NCI-H345 (cell line): ENCODE results near the gene PANX2.

Experiments used
- DNase-seq: peaks from one replicate; lab custom pipeline; 2025; lab: John Stamatoyannopoulos, UW

Gene PANX2

DNA sequence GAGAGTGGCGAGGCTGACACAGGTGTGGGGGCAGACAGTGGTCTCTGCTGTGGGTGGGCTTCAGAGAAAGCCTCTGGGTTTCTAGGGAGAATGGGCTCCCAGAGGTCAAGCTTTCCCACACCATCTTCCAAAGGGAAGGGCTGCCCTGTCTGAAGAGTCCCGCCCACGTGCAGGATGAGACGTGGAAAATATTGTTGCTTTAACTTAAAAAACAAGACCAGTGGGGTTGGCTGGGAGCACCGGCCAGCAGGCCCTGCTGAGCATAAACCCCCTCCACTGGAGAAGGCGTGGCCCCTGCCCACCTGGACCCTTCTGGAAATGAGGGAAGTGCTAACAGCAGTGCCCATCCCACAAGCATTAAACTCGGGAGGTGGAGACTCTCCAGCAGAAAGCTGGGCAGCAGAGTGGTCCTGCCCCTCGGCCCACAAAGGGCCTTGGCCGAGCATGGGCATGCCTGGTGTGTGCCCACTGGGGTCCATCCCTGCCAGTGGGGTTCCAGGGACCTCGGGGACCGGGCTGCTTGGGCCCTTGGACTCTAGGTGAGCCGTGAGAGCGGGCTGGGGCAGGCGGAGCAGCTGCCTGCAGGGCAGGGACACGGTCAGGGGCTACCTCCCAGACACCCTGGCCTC, 45.6 kb downstream of the PANX2 start:
- DNase-seq, result no peak

DNA sequence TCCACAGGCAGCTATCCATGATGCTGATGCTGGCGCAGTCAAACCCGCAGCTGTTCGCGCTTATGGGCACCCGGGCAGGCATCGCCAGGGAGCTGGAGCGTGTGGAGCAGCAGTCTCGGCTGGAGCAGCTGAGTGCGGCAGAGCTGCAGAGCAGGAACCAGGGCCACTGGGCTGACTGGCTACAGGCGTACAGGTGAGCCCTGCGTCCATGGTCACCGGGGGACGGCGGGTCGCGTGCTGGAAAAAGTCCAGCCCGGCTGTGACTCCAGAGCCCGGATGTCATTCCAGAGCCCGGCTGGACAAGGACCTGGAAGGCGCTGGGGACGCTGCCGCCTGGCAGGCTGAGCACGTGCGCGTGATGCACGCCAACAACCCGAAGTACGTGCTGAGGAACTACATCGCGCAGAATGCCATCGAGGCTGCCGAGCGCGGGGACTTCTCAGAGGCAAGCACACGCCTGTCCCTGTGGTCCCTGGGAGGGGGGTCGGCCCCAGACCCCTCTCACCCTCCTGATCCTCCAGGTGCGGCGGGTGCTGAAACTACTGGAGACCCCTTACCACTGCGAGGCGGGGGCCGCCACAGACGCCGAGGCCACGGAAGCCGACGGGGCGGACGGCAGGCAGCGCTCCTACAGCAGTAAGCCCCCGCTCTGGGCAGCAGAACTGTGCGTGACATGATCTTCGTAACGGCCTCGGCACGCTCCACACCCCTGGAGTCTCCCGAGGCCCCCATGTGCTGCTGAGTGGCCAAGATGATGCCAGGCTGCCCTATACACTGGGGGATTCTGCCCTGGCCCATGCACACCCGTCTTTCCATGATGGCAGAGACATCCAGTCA, 46.4 kb downstream of the PANX2 start:
- no peak for DNase-seq

DNA sequence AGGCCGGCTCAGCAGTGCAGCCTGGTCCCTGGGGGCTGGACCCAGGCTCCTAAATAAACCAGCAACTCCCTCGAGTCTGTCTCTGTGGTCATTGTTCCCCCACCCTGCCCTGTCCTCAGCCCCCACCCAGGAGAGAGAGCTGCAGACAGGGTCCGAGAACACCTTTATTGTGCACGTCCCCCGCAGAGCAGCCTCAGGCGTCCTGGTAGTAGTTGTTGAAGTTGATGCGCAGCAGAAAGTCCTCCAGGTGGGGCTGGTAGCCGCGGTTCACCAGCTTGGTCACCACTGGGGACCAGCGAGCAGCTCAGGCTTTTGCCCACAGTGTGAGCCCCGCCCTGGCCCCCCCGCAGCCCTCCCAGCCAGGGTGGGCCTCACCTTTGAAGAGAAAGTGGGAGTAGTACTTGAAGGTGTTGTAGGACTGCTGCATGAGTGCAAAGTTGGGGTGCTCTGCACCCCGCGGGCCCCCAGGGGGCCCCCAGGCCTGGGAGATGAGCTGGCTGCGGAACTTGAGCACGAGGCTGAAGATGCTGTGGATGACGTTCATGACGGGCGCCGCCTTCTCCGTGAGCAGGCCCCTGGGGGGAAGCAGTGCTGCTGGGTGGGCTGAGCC, 47.1 kb downstream of the PANX2 start:
- no peak for DNase-seq

DNA sequence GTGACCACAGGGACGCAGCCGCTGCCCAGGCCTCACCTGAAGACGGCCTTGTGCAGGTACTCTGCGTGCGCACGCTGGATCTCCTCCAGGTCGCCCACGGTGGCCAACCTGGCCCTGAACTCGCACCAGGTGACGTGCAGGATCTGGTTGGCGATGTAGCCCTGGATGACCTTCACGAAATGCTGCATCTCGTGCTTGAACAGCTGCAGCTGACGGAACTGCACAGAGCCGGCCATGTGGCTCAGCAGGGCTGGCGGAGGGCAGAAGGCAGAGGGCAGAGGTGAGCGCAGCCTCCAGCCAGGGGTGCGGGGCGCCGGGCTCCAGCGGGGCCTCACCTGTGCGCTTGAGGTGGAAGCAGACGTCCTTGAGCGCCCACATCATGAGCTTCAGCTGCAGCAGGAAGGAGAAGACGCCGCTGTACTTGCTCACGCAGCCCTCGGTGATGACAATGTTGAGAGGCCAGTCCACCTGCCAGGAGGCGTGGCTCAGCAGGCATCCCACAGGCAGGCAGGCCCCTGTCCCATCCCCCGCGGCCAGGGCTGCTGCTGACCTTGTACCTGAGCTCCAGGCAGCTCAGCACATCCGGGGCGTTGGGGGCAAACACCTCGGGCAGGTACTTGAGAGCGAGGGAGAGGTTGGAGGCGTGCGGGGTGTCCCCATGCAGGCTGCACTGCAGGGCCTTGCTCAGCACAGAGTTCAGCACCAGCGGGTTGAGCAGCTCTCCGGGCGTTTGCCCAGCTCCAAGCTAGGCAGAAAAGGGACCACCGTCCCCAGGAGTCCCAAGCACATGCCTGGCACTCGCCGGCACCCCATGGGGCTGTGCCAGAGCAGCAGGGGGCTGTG, 47.8 kb downstream of the PANX2 start:
- peak; percentile 63 for DNase-seq

DNA sequence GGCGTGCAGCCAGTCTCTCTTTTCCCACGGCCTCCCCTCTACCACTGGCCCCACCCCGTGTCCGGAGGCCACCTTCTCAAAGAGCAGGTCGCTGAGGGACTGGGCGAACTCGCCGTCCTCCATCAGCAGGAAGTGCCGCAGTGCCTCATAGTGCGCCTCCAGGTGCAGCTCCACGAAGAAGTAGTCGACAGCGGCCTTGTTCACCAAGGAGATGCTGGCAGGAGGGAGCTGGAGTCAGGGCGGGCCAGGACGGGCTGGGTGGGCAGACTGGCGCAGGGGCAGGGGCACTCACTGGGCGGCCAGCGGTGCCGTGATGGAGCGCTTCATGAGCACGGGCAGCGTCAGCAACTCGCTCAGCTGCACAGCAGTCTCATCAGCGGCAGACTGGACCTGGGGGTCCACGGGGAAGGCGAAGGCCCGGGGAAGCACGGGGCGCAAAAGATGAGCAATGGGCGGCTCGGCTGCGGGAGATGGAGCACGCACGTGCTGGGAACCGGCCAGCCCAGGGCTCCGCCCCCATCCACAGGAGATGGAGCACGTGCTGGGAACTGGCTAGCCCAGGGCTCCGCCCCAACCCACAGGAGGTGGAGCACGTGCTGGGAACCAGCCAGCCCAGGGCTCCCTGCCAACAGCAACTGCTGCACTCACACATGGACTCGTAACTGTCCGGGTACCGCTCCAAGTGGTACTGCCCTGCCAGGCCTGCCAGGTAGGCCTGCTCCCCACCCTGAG, 48.6 kb downstream of the PANX2 start:
- DNase-seq, result peak; percentile 82

DNA sequence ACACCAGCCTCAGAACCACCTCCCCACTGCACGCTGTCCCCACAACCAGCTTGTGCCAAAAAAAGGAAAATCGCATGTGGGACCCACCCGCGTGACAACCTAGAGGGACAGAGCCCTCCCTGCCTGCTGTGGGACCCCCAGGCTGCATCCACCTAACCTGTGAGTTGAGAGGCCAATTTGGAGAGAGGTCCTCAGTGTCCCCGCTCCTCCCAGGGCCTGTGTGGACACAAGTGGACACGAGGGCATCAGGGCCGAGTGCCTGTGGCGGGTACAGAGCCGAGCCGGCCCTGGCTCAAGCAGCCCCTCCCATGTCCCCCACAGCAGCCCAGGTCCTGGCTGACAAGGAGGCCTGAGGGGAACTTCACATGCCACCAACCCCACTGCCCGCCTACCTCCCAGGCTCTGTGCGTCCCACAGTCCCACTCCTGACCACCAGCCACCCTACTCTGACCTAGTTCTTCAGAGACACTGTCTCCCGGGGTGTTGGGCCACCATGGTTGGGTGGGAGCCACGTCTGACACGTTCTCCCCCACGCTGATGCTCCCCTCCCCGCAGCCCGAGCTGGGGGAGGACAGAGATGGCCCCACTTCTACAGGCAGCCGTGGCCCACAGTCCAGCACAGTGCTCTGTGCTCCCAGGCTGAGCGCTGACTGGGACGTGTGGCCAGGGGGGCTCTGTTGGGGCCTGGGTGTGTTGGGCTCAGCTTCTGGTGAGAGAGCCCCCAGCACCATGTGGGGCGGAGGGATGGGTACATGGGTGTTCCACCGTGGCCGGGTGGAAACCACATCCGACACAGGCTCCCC, 49.5 kb downstream of the PANX2 start:
- DNase-seq, result no peak

DNA sequence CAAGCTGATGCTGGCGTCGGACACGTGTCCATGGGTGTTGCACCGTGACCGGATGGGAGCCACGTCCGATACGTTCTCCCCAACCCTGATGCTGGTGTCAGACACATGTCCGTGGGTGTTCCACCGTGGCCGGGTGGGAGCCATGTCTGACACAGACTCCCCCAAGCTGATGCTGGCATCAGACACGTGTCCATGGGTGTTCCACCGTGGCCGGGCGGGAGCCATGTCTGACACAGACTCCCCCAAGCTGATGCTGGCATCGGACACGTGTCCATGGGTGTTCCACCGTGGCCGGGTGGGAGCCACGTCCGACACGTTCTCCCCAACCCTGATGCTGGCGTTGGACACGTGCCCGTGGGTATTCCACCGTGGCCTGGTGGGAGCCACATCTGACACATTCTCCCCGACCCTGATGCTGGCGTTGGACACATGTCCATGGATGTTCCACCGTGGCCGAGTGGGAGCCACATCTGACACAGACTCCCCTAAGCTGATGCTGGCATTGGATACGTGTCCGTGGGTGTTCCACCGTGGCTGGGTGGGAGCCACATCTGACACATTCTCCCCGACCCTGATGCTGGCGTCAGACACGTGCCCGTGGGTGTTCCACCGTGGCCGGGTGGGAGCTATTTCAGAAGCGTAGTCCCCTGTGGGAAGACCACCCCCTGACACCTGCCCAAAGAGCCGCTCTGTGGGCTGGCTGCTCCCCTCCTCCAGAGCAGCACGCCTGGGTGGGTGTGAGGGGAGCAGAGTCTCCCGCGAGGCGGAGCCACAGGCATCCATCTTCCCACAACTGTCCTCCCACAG, 50.3 kb downstream of the PANX2 start:
- no peak for DNase-seq

DNA sequence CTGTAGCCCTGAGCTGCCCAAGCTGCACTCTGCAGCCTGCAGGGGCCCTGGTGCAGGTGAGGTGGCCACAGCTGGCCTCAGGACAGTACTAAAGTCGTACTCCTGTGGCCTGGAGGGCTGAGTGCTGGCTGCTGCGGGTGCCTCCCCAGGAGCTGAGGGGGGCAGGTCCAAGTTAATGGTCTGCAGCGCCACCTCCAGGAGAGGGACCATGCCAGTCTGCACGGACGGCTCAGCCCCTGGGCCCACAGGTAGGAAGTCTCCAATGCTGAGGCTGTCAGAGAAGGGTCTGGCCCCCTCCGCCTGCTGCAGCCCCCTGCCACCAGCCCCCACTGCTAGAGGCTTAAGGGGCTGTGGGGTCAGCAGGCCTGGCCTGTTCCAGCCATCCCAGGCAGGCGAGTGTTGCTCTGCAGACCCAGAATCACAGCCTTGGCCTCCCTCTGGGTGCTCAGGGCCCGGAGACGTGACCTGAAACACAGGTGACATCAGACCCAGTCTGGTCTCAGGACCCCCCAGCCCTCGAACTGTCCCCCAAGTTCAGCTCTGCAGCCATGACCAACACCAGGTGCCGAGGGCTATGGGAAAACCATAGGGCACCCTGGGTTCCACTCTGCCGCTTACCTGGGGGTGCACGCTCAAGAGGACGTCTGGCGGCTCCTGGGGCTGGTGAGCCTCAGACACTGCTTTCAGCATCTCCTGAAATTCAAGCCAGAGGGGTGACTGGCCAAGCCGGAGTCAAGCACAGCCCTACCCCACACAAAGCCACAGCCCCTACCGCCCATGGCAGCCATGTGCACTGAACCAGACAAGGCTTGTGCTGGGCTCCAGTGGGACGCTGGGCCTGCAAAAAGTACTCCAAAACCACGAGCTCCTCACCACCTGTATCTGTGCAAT, 51.1 kb downstream of the PANX2 start:
- no peak for DNase-seq

DNA sequence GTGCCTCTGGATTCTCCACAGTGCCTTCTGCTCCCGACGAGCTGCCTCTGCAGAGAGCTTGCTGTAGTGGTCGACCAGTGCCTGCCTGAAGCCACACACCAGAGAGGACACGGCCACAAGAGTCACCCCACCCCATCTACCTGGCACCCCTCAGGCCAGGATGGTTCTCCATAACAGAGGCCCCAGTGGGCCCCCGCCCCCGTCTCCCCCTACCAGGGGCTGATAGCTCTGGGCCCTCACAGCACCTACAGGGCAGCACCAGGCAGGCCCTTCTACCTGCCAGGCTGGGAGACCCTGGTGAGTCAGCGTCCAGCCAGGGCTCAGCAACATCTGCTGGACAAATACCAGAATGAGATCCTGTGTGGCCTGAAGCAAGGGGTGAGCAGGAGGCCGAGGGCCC, 52.0 kb downstream of the PANX2 start:
- no peak for DNase-seq

DNA sequence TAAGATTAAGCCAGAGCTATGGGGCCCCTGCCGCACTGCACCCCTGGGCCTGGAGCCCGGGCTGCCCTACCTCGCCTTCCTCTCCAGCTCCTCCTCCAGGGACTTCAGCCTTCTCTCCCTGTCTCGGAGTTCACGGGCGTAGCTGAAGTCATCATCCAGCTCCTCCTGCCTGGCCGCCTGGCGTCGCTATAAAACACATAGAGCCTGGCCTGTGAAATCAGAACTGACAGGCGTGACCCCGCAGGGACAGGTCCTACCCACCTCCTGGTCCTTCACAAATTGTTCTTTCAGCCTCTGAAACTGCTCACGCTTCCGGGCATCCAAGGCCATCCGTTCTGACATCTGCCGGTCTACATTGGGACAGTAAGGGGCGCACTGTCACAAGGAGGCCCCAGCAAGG, 53.5 kb downstream of the PANX2 start:
- no peak for DNase-seq

DNA sequence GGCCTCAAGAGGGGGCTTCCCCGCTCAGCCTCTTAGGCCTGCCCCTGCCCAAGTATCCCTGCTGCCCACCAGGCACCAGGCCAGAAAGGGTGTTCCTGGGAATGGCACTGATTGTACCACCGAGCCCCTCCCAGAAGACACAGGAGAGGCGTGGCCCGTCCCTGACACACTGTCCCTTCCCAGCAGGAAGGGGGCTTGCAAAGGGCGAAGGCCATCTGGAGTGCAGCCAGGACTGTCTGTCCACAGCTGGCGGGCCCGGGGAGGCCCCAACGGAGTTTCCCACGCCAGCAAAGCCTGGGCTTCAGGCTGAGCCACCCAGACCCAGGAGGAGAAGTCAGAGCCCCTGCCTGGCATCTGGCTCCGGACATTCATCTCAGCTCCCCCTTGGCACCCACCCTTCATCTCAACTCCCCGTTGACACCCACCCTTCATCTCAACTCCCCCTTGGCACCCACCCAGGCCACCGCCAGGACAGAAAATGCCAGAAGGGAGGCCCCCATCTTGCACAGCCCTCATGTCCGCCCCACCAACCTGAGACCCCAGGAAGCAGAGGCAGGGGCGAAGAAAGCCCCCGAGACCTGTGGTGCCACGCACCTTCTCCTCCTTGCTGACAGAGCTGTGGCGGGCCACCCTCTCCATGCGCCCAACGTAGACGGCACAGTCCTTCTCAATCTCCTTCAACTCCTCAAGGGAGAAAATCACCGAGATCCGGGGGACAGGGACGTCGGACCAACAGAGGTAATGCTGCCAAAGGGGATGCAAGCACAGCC, 54.9 kb downstream of the PANX2 start:
- no peak for DNase-seq

DNA sequence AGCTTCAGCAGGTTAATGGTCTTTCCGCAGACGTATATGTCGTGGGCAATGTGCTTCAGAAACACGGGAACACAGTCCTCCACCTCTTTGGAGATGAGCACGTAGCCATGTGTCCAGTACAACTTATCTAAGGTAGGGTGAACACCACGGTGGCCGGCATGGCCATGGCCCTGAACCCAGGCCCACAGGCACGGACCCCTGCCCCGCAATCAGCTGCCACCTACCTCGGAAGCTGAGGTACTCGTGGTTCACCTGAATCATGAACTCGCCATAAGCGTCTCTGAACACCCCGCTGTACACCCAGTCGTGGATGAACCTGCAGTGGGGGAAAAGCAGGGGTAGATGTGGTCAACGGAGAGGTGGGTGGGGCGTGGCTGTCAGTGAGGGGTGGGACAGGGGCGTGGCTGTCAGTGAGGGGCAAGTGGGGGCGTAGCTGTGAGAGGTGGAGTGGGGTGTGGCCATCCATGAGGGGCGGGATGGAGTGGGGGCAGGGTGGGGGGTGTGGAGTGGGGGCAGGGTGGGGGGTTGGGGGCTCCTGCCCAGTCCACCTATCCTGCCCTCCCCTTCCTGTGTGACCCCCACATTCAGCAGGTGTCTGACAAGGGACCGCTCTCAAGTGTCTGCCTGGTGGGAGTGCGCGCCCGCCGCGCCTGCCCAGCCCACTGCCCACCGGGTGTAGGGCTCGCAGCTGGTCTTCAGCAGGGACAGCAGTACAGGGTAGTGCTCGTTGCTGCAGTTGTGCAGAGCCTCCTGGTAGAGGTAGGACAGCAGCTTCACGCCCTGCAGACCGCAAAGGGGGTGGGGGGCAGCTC, 55.7 kb downstream of the PANX2 start:
- DNase-seq, result no peak

DNA sequence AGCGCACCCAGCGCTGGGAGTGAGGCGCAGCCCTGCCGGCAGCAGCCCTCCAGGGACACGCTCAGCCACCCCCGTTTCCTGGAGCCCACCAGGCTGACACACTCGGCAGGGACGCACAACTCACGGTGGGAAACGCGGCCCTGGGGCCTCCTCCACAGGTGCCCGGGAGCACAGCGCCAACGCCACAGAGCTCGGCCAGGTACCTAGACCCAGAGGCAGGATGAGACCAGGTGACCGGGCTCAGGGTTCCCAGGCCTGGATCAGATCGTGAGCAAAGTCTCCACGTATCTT, 56.3 kb downstream of the PANX2 start:
- DNase-seq, result no peak

DNA sequence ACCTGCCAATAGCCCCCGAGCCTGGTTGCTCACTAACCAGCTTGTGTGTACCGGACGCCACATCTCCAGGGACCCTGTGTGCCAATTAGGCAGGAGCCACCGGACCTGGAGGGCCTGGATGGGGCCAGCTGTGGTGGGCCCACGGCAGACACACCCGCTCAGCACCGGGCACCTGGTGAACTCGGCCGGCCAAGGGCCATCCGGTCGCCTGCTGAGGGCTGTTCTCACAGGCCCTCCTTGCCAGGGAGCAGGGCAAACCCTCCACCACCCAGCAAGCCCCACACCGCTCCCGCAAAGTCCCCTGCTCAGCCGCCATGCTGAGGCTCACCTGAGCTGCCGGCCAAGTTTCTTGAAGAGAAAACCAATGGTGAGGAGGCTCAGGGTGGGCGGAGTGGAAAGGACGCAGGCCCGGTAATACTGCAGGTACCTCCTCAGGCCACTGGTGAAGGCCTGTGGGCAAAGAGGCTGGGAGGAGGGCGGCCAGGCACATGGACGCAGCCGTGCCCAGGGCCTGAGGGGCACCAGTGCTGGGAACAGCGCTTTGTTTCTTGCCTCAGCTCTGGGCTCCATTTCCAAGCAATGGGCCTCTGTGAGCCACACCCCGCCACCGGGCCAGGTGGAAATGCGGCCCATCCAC, 57.2 kb downstream of the PANX2 start:
- DNase-seq, result no peak

DNA sequence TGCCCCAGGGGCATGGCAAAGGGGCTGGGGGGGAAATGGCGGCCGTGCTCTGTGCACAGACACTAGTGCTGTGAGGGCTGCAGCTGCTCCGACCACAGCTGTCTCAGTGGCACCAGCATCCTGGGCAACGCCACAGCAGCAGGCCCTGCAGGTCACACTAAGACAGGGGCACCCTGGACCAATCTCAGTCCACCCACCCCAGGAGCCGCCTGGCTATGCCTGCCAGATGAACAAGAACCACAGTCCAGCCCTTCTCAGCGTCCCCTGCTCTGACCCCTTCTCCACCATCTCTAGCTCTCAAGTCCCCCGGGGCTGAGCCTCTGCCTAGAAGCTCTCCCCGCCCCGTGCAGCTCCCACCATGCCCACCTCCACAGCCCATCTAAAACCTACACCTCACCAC, 57.8 kb downstream of the PANX2 start:
- no peak for DNase-seq

DNA sequence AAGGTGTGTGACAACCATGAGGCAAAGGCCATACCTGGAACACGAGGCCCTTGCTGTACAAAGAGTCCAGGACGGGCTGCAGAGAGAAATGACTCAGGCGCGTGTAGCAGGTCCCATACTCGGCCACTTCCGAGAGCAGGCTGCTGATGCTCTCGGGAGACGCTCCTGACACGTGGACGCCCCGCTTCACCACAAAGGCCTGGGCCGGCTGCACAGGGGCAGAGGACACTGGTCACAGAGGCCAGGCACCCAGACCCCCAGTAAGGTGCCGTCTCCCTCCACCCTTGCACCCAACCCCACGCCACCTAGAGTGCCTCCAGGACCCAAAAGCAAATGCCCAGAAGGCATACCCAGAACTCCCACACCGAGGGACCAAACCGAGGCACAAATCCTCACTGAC, 58.8 kb downstream of the PANX2 start:
- no peak for DNase-seq
